Frontal cortex (tissue), 4 donors: ENCODE data around the gene PAM. TPM values are rescaled to one million over a fixed set of nuclear protein-coding genes. Genes with fewer than 3 reads are reported as not detected.
"Not testable (repeated sequence)": the region's sequence is repeated elsewhere in the genome, so short reads cannot be mapped to it uniquely, and the experiment has no call there.

Source experiments
- DNase-seq, 2 donors: peaks; one replicate each; pipeline ENCODE4 v3.0.0; 2012; ENCODE audit warnings: low spot score in 2 of 2
- FAIRE-seq: peaks from 2 replicates; lab custom pipeline; 2012; peaks lifted over from hg19 to GRCh38; lab: Jason Lieb, UNC
- total RNA-seq: library from RNA; depleted of rRNA; stranded (reverse); fragments of >200 nt; gene quantifications from one replicate; pipeline ENCODE4 v1.2.3, GENCODE V29; 2014
- donor health status: control.
- donor health status: control.
- donor health status: control.

PAM gene
- total RNA-seq, 1 donor from 2014 or later = 61.6 TPM

- DNase-seq (no peak), FAIRE-seq (no peak)
Measured at GRCh38 chr5:102750151-102750834, 4.8 kb upstream of the PAM start.

GRCh38 chr5:102751903-102752376, 3.2 kb upstream of the PAM start:
- FAIRE-seq, DNase-seq: not testable (repeated sequence)

DNA sequence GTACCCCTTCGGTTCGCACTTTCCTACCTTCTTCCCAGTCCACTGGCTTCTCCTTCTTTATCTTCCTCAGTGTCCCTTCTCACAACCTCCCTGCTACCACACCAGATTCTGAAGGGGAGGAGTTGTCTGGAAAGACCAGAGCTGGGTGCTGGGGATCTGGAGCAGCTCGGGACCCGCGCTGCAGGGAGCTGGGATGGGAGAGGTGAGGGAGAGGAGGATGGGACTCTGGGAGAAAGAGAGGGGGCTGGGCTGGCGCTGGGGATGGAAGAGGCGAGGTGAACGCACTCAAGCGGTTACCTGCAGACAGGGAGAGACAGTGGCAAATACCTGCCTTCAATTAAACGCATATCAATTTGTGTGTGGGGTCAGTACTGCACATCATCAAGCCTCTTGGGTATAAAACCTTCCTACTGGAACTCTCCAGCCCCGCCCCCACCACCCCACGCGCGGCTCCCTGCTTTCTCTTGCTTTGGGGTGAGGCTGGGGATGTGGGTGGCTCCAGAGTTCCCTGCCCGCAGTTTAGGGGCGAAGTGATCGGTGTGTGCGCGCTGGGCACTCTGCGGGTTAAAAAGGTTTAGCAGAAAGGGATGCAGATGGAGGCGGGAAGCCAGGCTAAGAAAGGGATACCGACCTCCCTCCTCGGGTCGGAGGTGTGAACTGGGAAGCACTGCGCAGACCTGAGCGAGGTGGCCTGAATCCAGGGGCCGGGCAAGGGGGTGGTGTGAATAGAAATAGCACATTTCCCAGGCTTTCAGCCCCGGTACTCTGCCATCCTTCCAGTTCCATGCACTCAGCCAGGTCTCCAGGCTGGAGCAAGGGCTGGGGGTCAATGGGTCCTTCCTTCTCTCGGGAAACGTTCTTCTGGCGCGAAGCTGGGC, 977 bp upstream of the PAM start:
- DNase-seq = peak; percentile 28 to 38
- FAIRE-seq = no peak

DNA sequence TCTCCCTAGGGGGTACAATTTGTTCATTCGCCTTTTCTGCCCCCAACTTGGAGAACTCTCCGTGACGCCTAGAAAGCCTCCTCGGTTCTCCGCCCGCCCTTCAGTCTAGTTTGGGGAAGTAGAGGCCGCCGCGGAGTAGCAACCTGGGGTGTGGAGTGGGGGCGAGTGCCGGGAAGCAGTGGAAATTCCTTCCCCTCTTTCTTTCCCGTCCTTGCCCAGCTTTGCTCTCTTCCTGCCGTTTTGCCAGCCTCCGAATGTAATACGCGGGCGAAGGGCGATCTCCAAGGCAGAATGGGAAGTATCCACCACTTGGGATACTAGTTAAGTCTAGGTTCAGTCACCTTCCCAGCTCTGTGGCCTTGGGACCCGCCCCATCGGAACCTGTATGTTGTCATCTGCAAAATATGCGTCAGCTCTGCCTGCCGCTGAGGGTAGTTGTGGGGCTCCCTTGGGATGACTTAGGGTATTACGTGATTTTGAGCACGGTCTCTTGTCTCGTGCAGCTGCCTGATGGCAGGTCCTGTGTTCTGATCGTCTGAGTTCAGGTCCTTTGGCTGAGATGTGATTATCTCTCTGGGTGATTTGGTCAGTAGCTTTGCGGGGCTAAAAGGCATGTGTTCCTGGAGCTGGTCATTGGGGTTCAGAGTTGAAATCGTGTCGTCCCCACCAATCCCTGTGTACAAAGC, 724 bp downstream of the PAM start:
- FAIRE-seq = no peak
- peak; percentile 34 to 52 for DNase-seq

DNA sequence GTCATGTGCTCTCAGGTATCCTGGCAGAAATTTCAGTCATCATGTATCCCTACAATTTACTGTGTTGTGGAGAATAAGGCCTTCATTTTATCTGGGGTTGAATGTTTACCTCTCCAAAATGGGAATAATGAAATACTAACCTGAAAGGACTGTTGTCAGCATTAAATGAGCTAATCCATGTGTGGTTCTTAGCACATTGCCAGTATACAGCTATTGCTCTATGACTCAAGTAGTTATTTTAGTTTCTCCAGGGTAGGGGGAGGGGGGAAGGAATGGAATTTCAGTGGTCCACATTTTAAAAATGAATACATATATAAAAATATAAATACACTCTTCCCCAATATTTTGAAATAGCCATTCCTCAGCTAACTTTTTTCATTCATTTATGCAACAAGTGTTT, 3.5 kb downstream of the PAM start:
- DNase-seq (no peak), FAIRE-seq (no peak)

GRCh38 chr5:102759289-102759688, 4.2 kb downstream of the PAM start:
- DNase-seq (no peak), FAIRE-seq (no peak)

GRCh38 chr5:102759700-102760099, 4.6 kb downstream of the PAM start:
- DNase-seq (no peak), FAIRE-seq (no peak)

DNA sequence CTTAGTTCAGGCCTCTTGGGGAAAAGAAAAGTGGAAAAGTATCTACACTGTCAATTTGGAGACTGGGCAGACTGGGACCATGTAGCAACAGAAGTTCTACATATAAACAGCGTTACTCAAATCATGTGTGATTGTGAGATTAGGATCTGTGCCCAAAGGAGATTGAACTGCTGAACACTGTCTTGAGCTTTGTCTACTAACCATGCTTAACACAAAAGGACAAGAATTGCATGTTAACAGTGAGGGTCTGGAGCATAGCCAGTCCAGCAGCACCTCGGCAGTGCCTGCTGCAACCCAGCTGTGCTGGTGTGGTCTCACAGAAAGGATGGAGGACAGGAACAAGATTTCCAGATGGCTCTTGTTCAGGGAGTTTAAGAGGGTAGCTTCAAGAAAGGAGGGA, 5.7 kb downstream of the PAM start:
- no peak for FAIRE-seq
- DNase-seq = no peak

GRCh38 chr5:102762095-102762534, 7.0 kb downstream of the PAM start:
- DNase-seq (no peak), FAIRE-seq (no peak)

DNA sequence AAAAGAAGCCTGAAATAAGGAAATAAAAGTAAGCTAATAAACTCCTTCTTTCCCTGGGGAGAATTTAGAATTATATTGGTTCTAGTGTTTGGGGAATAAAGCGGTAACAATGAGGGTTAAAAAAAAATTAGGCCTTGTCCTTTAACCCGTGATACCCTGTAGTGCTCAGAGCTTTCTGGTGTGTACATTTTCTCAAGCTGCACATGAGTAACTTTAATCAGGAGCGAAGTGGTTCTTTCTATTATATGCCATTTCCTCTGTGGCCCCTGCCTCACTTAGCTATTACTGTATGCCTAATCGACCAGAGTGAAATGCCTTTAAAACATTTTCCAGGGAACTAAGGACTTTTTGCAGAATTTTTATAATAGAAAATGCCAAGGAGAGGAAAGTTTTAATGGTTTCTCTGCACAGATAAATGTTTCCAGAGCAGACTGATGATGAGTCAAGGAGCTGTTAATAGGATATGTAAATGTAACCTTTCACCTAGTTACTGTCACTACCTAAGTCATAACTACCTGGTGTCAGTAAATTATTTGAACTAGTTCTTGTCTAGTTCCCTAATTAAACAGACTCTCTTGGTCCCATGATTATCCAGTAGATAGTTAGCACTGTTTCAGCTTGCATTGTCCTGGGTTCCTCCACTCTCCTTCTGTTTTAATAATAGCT, 7.6 kb downstream of the PAM start:
- no peak for DNase-seq
- no peak for FAIRE-seq

- FAIRE-seq (no peak), DNase-seq (no peak)
Measured at GRCh38 chr5:102763734-102764133, 8.6 kb downstream of the PAM start.

GRCh38 chr5:102764381-102765004, 9.4 kb downstream of the PAM start:
- DNase-seq (no peak), FAIRE-seq (no peak)

DNA sequence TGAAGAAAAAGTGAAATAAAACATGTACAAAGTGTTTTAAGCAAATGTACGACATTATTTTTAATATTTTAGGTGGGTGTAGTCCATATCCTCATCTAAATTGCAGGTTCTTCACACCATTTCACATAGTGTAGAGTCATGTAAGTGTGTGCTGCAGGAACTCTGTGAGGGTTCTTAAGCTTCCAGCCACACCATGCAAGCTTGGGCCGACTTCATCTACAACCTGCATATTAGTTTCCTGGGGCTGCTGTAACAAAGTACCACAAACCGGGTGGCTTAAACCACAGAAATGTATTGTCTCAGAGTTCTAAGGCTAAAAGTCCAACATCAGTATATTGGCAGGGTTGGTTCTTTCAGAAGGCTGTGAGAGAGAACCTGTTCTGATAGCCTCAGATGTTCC, 10.2 kb downstream of the PAM start:
- no peak for FAIRE-seq
- DNase-seq = no peak

DNA sequence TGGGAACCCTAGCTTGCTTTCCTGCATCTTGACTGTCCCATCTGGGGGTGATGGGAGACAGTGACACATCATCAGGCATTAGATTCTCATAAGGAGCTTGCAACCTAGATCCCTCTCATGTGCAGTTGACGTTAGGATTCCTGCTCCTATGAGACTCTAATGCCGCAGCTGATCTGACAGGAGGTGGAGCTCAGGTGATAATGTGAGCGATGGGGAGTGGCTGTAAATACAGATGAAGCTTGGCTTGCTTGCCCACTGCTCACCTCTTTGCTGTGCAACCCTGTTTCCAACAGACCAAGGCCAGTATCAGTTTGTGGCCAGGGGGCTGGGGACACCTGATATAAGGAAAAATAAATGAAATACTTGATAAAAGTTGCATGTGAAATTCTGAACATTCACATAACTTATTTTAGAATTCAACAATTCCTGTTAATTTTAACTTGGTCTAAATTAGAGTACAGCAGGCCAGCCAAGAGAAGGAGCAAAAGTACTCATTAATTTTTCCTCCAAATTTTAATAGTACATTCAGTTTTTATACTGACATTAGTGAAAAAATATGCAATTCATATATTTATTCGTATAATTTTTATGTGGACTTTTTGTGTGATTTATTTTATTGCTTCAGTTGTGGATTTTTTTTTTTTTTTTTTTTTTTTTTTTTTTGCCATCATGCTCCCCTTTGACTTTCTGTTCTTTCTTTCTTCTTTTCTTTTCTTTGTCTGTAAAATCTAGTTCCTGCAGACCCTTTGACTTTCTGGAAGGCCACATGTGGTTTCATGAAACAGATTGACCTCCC, 11.4 kb downstream of the PAM start:
- no peak for DNase-seq
- FAIRE-seq = peak; percentile 73

- DNase-seq (no peak), FAIRE-seq (no peak)
Measured at GRCh38 chr5:102767862-102768261, 12.8 kb downstream of the PAM start.

GRCh38 chr5:102770803-102771202, 15.7 kb downstream of the PAM start:
- no peak for FAIRE-seq
- no peak for DNase-seq

DNA sequence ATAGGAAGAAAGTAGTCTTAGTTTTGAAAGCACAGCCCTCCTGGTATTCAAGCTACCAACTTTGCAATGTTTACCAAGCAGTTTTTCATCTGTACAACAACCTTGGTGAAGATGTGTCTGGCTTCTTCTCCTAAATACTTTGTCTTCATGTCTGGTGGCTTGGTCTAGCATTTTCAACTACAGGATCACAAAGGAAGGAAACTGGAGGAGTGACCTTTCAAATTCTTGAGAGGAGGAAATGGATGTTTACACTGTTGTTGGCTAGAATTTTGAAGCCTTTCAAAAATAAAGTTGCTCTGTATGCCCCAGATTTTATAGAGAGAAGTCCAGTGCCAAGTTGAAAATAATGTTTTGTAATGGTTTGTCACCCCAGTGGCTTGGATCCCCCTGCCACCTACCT, 16.3 kb downstream of the PAM start:
- FAIRE-seq = no peak
- no peak for DNase-seq

DNA sequence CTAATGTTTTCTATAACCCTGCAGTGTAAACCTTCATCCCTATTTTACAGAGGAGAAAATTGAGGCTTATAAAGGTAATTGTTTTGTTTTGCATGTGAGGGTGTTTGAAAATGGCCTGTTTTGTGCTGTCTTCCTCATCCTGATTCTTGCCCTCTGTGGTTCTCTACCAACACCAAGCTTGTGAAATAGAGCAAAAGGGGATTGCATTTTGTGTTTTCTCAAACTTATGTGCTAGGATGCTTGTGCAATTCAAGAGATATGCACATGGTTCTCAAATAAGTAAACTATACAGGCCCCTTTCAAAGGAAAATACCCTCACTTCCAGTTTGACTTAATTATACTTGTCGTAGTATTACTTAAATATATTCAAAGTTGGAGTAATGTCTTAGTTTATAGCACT, 17.2 kb downstream of the PAM start:
- FAIRE-seq (no peak), DNase-seq (no peak)

GRCh38 chr5:102773133-102773532, 18.0 kb downstream of the PAM start:
- DNase-seq = no peak
- FAIRE-seq = no peak
